HG03571 (cell line): Measurements from ENCODE around the gene LARP1.

ENCODE experiments used
- ATAC-seq: cut with Tn5 transposase; IDR thresholded peaks from one replicate; pipeline ENCODE4 v1.9.1; 2021; ENCODE audit not compliant: unreplicated experiment

LARP1 gene

GRCh38 chr5:154788212-154788611 is 33.0 kb downstream of the LARP1 start:
- no peak for ATAC-seq

- ATAC-seq: peak; percentile 45
These were observed 36.4 kb downstream of the LARP1 start for GRCh38 chr5:154791535-154791934.

GRCh38 chr5:154793599-154794524 is 38.7 kb downstream of the LARP1 start:
- ATAC-seq: no peak

GRCh38 chr5:154794525-154795234 is 39.5 kb downstream of the LARP1 start:
- ATAC-seq: no peak

GRCh38 chr5:154795235-154795596 is 40.0 kb downstream of the LARP1 start:
- no peak for ATAC-seq

- no peak for ATAC-seq
These were observed 42.6 kb downstream of the LARP1 start for GRCh38 chr5:154797762-154798161.

- no peak for ATAC-seq
These were observed 45.4 kb downstream of the LARP1 start for GRCh38 chr5:154800582-154800981.

GRCh38 chr5:154801083-154801482 is 45.9 kb downstream of the LARP1 start:
- ATAC-seq: no peak

- no peak for ATAC-seq
These were observed 46.9 kb downstream of the LARP1 start for GRCh38 chr5:154802050-154802449.

GRCh38 chr5:154806176-154806575 is 51.0 kb downstream of the LARP1 start:
- ATAC-seq: no peak

- no peak for ATAC-seq
These were observed 56.1 kb downstream of the LARP1 start for GRCh38 chr5:154811239-154811638.

GRCh38 chr5:154811653-154812465 is 56.7 kb downstream of the LARP1 start:
- ATAC-seq: no peak

- ATAC-seq: no peak
These were observed 58.0 kb downstream of the LARP1 start for GRCh38 chr5:154813158-154813557.

GRCh38 chr5:154813736-154814135 is 58.6 kb downstream of the LARP1 start:
- ATAC-seq: no peak

- no peak for ATAC-seq
These were observed 59.8 kb downstream of the LARP1 start for GRCh38 chr5:154815025-154815424.

- no peak for ATAC-seq
These were observed 60.6 kb downstream of the LARP1 start for GRCh38 chr5:154815684-154816247.

- ATAC-seq: no peak
These were observed 61.8 kb downstream of the LARP1 start for GRCh38 chr5:154816891-154817492.

- no peak for ATAC-seq
These were observed 62.6 kb downstream of the LARP1 start for GRCh38 chr5:154817815-154818214.

GRCh38 chr5:154818471-154819116 is 63.4 kb downstream of the LARP1 start:
- ATAC-seq: no peak

- ATAC-seq: no peak
These were observed 64.4 kb downstream of the LARP1 start for GRCh38 chr5:154819546-154819945.
